HG03460 (cell line): ENCODE data around the gene ANO10.
"Not testable (repeated sequence)": the region's sequence is repeated elsewhere in the genome, so short reads cannot be mapped to it uniquely, and the experiment has no call there.

Experiments used
- ATAC-seq: cut with Tn5 transposase; IDR thresholded peaks from one replicate; pipeline ENCODE4 v1.9.1; 2021; ENCODE audit not compliant: unreplicated experiment

ANO10 gene, protein sequence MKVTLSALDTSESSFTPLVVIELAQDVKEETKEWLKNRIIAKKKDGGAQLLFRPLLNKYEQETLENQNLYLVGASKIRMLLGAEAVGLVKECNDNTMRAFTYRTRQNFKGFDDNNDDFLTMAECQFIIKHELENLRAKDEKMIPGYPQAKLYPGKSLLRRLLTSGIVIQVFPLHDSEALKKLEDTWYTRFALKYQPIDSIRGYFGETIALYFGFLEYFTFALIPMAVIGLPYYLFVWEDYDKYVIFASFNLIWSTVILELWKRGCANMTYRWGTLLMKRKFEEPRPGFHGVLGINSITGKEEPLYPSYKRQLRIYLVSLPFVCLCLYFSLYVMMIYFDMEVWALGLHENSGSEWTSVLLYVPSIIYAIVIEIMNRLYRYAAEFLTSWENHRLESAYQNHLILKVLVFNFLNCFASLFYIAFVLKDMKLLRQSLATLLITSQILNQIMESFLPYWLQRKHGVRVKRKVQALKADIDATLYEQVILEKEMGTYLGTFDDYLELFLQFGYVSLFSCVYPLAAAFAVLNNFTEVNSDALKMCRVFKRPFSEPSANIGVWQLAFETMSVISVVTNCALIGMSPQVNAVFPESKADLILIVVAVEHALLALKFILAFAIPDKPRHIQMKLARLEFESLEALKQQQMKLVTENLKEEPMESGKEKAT

DNA sequence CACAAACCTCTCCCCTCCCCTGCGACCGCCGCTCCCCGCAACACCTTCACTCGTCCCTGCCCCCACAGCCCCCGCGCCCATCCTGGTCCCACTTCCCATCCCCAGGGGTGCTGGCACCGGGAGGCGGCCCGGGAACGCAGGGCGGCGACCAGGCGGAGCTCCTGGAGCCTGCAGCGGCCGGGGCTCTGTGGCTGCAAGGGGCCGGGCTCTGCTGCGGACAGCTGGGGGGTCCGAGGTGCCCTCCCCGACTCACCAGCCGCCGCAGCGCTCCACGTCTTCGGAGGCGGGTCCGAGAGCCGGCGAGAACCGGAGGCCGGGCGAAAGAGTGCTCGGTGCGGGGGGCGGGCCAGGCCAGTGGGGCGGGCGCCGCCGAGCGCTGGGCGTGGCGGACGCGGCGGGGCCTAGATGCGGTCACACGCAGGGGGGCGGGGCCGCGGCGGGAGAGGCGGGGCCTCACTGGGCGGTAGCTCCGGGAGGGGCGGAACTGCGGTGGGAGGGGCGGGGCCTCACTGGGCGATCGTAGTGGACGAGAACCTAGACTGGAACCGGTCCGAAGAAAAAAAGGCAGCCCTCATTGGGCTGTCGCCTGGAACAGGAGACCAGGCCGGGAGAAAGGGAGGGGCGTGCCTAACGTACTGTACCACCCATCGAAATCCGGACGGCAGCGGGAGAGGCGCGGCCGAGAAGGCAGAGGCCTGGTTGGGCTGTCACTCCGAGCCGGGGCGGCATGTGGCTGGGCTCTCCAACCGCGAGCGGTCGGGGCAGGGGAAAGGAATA is at the start of gene ANO10:
TSS of gene ANO10 (minus strand) at position 356 of the 777 bp plus-strand sequence. CDS start 16,159 bp downstream, outside the sequence.
- ATAC-seq: peak; percentile 96

DNA sequence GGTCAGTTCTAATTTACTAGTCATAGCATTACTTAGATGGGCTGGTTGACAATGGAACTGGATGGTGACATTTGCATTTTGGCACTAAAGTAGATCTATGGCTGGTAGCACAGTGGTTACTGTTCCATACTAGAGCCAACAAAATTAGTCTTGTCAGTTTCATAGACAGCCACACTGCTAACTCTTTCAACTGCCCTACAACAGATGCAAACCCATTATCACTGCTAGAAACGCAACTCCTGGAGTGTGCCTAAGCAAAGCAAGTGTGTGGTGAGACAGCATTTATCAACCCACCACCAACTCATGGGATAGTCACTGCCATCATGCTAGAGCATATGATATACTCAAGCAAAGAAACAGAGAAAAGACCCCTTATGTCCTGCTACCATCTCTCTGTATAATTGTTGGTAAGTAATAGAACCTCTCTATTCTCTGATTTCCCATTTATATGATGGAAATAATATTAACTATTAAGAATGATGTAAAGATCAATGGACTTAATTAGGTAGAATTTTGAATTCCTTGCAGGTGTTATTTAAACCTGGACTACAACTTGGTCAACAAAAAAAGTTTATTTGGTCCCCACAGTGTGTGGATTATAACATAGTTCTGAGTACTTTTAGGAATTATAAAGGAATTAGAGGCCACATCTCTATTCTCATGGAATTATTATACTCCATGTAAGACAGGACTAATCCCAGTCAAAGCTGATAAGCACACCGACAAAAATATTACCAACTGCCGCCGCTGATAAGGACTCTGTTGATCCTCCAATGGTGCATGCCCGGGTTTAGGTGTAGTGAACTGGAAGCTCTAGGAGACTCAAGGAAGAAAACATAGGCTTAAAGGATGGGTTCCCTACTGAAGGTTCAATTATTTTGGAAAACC is 49.1 kb upstream of the ANO10 start:
- ATAC-seq: no peak

DNA sequence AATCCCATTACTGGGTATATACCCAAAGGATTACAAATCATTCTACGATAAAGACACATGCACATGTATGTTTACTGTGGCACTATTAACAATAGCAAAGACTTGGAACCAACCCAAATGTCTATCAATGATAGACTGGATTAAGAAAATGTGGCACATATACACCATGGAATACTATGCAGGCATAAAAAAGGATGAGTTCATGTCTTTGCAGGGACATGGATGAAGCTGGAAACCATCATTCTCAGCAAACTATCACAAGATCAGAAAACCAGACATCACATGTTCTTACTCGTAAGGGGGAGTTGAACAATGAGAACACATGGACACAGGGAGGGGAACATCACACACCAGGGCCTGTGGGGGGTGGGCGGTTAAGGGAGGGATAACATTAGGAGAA is 43.2 kb upstream of the ANO10 start:
- ATAC-seq: not testable (repeated sequence)

DNA sequence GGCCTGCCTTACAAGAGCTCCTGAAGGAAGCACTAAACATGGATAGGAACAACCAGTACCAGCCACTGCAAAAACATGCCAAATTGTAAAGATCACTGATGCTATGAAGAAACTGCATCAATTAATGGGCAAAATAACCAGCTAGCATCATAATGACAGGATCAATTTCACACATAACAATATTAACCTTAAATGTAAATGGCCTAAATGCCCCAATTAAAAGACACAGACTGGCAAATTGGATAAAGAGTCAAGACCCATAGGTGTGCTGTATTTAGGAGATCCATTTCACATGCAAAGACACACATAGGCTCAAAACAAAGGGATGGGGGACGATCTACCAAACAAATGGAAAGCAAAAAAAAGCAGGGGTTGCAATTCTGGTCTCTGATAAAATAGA is 39.6 kb upstream of the ANO10 start:
- ATAC-seq: not testable (repeated sequence)

DNA sequence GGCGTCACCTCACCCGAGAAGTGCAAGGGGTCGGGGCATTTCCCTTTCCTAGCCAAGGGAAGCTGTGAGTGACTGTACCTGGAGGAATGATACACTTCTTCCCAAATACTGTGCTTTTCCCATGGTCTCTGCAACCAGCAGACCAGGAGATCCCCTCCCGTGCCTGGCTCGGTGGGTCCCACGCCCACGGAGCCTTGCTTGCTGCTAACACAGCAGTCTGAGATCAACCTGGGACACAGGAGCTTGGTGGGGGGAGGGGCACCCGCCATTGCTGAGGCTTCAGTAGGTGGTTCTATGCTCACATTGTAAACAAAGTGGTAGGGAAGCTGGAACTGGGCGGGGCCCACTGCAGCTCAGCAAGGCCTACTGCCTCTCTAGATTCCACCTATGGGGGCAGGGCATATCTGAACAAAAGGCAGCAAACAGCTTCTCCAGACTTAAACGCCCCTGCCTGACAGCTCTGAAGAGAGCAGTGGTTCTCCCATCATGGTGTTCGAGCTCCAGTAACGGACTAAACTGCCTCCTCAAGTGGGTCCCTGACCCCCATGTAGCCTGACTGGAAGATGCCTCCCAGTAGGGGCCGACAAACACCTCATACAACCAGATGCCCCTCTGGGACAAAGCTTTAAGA is 37.6 kb upstream of the ANO10 start:
- no peak for ATAC-seq

DNA sequence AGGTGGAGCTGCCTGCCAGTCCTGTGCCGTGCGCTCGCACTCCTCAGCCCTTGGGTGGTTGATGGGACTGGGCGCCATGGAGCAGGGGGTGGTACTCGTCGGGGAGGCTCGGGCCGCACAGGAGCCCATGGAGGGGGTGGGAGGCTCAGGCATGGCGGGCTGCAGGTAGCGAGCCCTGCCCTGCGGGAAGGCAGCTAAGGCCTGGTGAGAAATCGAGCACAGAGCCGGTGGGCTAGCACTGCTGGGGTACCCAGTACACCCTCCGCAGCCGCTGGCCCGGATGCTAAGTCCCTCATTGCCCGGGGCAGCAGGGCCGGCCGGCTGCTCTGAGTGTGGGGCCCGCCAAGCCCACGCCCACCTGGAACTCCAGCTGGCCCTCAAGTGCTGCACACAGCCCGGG is 34.6 kb upstream of the ANO10 start:
- ATAC-seq: not testable (repeated sequence)

DNA sequence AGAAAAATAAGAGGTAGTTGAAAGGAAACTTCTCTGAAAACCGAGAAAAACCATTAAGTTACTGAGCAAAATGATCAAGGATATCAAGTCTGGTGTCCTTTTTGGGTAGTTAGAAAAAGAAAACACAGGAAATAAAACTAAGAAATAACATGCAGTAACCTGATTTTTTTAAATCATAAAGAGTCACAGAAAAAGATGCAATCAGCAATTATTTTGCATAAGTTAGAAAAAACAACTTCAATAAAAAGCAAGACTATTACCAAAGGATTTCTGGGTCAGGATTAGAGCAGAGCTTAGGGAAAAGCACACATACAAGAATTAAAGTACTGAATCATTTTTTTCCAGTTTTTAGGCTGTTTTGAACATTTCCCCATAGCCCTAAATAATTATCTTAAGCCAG is 28.5 kb upstream of the ANO10 start:
- ATAC-seq: no peak

DNA sequence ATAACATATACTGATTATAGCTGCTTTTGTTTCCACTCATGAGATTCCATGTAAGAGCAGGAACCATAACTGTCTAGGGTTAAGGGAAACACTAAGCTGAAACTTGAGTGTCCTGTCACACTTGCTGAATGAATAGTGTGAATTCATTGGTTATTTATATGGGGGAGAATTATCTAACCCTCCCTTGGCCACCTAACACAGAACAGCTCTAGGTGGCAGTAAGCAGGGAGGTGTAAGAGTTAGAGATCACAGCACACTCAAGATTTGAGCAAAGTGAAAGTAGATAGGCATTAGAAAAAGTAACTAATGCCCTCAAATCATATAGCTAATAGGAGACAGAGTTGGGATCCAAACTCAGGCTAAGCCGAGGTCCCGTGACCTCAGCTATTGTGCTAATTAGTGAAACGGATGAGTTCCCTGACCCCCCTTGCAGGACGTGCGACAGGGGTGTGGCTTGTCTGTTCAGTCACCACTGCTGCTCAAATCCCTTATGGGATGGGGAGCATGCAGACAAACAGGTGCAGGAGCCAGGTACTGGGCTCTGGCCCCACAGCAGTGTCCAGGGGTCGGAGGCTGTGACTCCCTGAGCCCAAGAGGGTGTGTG is 27.7 kb upstream of the ANO10 start:
- ATAC-seq: no peak

DNA sequence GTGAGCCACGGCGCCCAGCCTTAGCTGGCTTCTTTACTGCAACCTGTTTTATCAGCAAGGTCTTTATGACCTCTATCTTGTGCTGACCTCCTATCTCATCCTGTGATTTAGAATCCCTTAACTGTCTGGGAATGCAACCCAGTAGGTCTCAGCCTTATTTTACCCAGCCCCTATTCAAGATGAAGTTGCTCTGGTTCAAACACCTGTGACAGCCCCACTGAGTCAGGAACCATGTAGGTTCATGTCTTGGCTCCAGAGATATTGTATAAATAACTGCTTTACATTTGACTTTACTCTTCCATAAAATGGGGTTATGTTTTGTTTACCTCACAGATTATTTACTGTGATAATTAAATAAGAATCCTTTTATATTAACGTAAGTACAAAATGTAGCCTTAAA is 27.1 kb upstream of the ANO10 start:
- no peak for ATAC-seq

DNA sequence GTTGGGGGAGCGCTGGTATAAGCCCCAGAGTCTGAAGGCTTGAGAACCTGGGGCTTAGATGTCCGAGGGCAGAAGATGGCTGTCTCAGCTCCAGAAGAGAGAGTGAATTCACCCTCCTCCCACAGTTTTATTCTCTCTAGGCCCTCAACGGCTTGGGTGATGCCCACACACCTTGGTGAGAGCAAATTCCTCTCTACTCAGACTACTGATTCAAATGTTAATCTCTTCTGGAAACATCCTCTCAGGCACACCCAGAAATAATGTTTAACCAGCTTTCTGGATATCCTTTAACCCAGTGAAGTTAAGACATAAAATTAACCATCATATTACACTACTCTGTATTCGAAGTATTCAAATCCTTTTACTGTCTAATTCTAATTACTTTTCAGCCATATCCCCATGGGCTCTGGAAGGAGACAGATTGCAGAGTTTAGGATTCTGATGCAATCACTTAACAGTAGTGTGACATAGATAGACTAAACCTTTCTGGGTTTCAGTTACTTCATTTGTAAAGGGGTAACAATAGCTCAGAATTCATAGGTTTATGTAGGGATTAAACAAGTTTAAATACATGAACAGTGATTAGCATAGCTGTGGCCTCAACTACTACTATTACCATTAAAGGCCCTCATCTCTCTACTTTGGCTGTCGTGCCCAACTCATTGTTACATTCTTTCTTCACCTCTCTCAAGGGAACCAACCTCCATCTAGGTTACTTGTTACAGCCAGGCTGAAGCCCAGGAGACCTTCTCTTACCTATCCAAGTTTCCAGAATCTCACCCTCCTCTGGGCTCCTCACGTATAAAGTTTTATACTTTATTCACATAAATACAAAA is 25.7 kb upstream of the ANO10 start:
- ATAC-seq: no peak

DNA sequence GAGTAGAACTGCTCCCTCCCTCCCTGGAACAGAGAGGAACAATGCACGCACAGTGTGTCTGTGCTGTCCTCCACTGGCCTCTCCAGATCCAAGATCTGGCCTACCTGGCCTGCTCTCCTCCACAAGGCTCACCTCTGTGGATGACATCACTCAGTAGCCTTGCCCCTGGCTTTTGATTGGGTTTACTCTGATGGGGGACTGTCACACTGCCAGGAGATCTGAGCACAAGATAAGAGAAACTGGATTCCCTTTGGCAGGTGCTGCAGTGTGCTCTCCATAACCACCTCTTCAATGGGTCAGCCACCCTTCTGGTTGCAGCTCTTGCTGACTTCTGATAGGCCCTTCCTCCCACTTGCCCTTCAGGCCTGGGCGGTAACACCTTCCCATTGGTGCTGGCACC is 22.6 kb upstream of the ANO10 start:
- ATAC-seq: no peak

DNA sequence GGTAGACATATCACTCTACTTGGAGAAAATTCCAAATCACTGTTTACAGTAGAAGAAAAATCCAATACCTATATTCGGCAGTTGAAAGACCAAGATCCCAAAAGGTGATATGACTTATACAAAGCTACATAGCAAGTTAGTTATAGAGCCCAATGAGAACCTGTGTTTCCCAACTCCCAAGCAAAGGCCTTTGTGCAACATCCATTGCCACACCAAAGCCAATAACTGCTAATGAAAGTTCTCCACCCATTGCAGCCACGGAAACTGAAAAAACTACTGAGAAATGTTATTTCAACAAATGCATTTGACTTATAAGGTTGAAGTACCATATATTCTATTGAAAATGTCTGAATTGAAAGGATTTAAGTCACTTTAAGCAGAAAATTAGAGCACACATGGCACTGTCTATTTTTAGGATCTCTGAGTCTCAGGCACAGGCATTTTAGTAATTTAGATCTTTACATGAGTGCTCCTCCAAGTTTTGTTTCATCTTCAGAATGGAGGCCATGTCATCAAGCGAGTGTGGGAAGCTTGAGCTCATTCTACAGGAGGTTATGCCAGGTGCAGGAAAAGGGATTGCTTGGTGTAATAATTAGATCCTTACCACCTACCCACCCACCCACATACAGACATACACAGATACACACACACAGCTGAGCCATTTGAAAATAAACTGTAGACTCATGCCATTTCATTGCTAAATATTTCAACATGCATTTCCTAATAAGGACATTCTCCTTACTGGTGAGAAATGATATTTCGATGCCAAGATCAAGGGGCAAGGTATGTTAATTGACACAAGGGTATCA is 19.7 kb upstream of the ANO10 start:
- no peak for ATAC-seq

DNA sequence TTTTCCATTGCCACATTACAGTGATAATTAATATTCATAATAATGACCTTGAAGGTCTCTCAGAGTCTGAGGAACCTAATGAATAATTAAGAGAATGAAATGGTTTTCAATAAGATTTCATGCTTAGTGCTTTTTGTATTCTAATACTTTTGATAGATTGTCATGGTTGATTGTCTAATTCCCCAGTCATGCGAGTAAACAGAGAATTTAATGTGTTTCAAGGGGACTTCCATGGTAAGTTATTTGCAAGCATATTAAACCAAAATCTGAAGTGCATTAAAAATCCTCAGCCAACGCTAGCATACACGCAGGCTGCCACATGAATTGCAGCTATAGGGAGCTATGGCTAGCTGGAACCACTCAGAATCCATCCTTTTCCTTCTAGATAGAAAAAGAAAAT is 18.9 kb upstream of the ANO10 start:
- ATAC-seq: no peak

DNA sequence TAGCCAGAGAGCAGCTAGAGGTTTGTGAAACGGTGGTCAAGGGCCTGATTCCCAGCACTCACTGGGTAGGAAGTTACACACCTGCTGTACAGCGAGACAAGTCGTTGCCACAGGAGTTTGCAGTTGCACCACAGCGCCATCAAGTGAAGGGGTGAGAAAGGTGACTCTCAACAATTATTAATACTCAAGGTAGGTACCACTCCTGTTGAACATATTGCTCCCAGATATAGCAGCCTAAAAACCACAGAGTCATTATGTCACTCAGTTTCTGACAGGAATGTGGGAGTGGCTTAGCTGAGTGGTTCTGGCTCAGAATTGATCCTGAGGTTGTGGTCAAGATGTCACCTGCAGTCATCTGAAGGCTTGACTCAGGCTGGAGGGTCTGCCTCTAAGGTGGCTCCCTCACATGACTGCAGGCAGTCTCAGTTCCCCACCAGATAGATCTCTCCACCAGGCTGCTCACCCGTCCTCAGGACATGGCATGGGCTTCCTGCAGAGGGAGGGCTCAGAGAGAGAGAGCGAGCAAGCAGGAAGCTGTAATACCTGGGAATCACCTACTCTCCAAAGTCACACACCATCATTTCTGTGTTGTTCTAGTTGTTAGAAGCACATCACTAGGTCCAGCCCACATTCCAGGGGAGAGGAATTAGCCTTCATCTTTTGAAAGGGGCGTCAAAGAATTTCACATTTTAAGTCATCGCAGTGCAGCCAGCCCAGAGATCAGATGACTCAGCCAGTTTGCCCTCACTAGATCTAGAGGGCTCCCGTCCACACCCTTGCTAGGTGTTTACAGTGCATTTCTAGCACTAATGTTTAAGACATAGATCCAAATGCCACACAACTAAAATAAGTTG is 17.0 kb upstream of the ANO10 start:
- no peak for ATAC-seq

DNA sequence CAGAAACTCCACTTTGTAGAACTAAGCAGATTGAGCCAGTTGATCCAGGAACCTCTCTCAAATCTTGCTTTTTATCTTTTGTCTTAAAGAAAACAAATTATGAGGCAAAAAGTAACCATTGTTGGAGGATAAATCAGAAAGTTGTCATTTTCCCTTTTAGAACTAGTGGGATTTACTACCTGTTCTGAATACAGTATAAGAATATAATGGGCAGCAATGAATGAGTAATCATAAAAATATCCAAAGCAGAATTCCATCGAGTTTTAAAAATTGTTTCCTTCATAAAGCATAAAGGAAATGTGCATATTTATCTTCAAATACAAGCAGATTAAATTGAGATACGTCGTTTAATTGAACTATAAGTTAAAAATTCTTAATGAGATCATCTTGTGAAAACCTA is 15.9 kb upstream of the ANO10 start:
- no peak for ATAC-seq

DNA sequence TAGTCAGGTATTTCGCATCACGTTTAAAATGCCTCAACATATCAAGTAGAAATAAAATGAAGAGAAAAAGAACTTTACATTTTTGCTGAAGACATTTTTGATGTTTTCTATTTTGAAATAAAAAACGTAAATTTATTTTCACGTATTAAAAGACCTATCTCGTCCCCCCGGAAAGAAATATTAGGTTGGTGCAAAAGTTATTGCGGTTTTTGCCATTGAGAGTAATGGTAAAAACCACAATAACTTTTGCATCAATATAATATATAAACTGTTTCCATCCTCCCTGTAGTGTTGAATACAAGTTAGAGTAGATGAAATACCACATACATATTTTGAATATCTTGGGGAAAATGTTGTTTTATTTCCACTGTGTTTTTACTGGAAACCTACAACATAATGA is 11.2 kb upstream of the ANO10 start:
- no peak for ATAC-seq

DNA sequence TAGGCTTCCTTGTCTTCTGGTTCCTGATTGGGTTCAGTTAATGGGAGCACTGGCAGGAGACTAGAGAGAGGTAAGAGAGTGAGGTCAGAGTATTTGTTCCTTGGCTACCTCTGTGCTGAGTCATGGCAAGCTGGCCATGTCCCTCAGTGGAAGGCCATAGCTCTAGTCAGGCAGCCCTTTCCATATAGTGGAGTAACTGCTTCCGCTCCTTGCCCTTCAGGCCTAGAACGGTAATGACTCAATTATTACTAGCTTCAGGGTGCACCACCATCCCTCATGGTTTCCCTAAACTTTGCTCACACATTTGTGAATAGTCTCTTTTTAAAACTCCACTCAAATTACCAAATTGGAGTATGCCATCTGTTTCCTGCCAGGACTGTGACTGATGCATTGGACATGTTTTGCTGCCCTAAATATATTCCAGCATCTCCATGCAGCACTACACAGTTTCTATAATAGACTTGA is 10.5 kb upstream of the ANO10 start:
- no peak for ATAC-seq
